ENCODE data around the gene MSANTD2.

DNA sequence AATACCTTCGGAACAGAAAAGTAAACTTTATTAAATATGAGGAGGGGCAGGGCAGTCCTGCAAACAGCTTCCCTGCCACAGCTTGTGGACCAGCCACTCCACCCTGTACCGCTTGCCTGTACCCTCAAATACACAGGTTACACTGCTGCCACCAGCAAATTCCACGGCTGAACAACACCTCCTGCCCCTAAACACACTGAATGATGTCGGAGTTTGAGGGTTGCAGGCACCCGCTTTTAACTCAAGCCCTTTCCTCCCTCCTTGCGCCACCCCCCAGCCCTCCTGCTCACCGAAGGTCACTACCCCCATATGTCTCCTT is 52.1 kb downstream of the MSANTD2 start:
- TF ChIP-seq, protein P1, sequence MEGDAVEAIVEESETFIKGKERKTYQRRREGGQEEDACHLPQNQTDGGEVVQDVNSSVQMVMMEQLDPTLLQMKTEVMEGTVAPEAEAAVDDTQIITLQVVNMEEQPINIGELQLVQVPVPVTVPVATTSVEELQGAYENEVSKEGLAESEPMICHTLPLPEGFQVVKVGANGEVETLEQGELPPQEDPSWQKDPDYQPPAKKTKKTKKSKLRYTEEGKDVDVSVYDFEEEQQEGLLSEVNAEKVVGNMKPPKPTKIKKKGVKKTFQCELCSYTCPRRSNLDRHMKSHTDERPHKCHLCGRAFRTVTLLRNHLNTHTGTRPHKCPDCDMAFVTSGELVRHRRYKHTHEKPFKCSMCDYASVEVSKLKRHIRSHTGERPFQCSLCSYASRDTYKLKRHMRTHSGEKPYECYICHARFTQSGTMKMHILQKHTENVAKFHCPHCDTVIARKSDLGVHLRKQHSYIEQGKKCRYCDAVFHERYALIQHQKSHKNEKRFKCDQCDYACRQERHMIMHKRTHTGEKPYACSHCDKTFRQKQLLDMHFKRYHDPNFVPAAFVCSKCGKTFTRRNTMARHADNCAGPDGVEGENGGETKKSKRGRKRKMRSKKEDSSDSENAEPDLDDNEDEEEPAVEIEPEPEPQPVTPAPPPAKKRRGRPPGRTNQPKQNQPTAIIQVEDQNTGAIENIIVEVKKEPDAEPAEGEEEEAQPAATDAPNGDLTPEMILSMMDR (IDR thresholded peaks at IDR 0.05; ENCODE audit: low read depth, low read length), result no peak
- no peak for TF ChIP-seq POLR2A (IDR thresholded peaks at IDR 0.05; ENCODE audit: extremely low read depth, insufficient read length)

All from NB4 (cell line).